HEK293 (cell line): ENCODE results near the gene KDM4D.
A peak's percentile ranks its signal among the peaks of the same experiment; 100 is the strongest.

Experiments used
- GLIS1 ChIP-seq: fragments of 450-650 bp; formaldehyde crosslinking; IDR thresholded peaks from 2 replicates; pipeline ENCODE4 v1.5.1; 2016; ENCODE audit warnings: missing biosample characterization, missing genetic modification characterization
- PRDM10 ChIP-seq: fragments of 450-650 bp; formaldehyde crosslinking; IDR thresholded peaks from 2 replicates; pipeline ENCODE4 v1.5.1; 2016; ENCODE audit warnings: missing biosample characterization, missing genetic modification characterization
- PRDM2 ChIP-seq: fragments of 450-650 bp; formaldehyde crosslinking; IDR thresholded peaks from 2 replicates; pipeline ENCODE4 v1.5.1; 2016; ENCODE audit warnings: missing biosample characterization, missing genetic modification characterization, borderline replicate concordance
- TSHZ1 ChIP-seq: fragments of 450-650 bp; formaldehyde crosslinking; IDR thresholded peaks from 2 replicates; pipeline ENCODE4 v1.5.1; 2016; ENCODE audit warnings: missing biosample characterization, missing genetic modification characterization, borderline replicate concordance
- ZBTB17 ChIP-seq: fragments of 450-650 bp; formaldehyde crosslinking; IDR thresholded peaks from 2 replicates; pipeline ENCODE4 v1.5.1; 2016; ENCODE audit warnings: missing biosample characterization, missing genetic modification characterization
- ZBTB44 ChIP-seq: fragments of 450-650 bp; IDR thresholded peaks from 2 replicates; pipeline ENCODE4 v1.5.1; 2018; ENCODE audit warnings: missing biosample characterization, mild to moderate bottlenecking, missing genetic modification characterization
- ZEB2 ChIP-seq: fragments of 450-650 bp; formaldehyde crosslinking; IDR thresholded peaks from 2 replicates; pipeline ENCODE4 v1.5.1; 2016; ENCODE audit warnings: missing biosample characterization, missing genetic modification characterization
- ZNF114 ChIP-seq: fragments of 450-650 bp; formaldehyde crosslinking; IDR thresholded peaks from 2 replicates; pipeline ENCODE4 v1.5.0; 2017; ENCODE audit warnings: missing biosample characterization, missing genetic modification characterization
- ZNF16 ChIP-seq: fragments of 450-650 bp; formaldehyde crosslinking; IDR thresholded peaks from 2 replicates; pipeline ENCODE4 v1.5.1; 2016; ENCODE audit warnings: low read depth, missing biosample characterization, missing genetic modification characterization
- ZNF175 ChIP-seq: fragments of 450-650 bp; formaldehyde crosslinking; IDR thresholded peaks from 2 replicates; pipeline ENCODE4 v1.5.1; 2016; ENCODE audit warnings: missing biosample characterization, missing genetic modification characterization
- ZNF394 ChIP-seq: fragments of 450-650 bp; formaldehyde crosslinking; IDR thresholded peaks from 2 replicates; pipeline ENCODE4 v1.5.1; 2016; ENCODE audit warnings: missing biosample characterization, missing genetic modification characterization, mild to moderate bottlenecking, moderate library complexity, borderline replicate concordance
- ZNF558 ChIP-seq: fragments of 450-650 bp; formaldehyde crosslinking; IDR thresholded peaks from 2 replicates; pipeline ENCODE4 v1.5.1; 2016; ENCODE audit warnings: missing biosample characterization, missing genetic modification characterization
- ZNF610 ChIP-seq: fragments of 450-650 bp; formaldehyde crosslinking; IDR thresholded peaks from 2 replicates; pipeline ENCODE4 v1.5.1; 2016; ENCODE audit warnings: missing biosample characterization, missing genetic modification characterization, borderline replicate concordance

KDM4D gene

DNA sequence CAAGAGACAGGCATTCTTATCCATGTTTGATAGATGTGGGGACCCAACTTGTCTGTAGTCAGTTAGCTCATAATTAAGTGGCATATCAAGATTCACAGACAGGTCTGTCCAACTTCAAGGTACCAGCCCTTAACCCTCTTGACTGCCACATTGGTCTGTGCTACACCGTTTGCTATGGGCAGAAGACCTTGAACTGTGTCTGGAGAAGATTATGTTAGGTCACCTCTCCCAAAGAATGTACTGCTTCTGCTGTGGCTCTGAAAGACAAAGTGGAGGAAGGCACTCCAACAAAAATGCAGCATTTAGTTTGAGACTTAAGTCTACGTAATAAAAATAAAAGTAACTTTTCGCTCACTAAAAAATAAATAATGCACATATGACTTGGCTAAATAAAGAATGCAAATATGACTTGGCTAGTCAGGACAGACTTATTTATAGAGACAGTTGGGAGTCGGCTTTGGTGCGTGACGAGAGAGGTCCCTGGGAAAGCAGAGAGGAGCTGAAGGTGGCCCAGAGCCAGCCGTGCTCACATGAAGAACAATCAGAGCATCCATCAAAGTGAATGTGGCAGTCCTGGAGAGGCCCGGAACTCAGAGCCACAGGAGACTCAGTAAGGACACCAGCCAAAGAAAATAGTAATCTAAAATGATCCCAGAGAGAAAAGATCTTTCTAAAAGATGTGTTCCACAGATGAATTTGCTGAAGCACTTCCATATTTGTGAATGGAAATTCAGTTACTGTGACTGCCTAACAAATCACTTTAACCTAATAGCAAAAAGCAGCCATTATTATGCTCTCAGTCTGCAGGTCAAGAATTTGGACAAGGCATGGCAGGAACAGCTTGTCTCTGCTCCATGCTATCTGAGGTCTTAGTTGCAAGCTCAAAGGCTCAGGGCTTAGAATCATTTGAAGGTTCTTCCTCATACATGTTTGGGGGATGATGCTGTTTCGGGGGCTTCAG, 35.1 kb upstream of the KDM4D start (continued):
- TF ChIP-seq PRDM2 (tag by site-specific recombination), result no peak
- 0 out of 2 replicates have a peak, but pooled peaks have one; percentile 15 for TF ChIP-seq PRDM10 (tag by site-specific recombination)
- TF ChIP-seq ZEB2 (tag by site-specific recombination), result no peak
- no peak for TF ChIP-seq ZNF175 (tag by site-specific recombination)
- TF ChIP-seq ZNF558 (tag by site-specific recombination), result no peak
- TF ChIP-seq ZBTB17 (tag by site-specific recombination), result peak; percentile 84
- no peak for TF ChIP-seq ZBTB44
- no peak for TF ChIP-seq TSHZ1 (tag by site-specific recombination)
- peak; percentile 49; the same call in 1 of the 2 replicates for TF ChIP-seq GLIS1 (tag by site-specific recombination)
- 0 out of 2 replicates have a peak, but pooled peaks have one; percentile 32 for TF ChIP-seq ZNF610 (tag by site-specific recombination)
- TF ChIP-seq ZNF16, result no peak
- no peak for TF ChIP-seq ZNF114 (tag by site-specific recombination)
- peak; percentile 47 for TF ChIP-seq ZNF394 (tag by site-specific recombination)
